GM15510 (cell line): ENCODE data around the gene UBE3D.

Experiments
- POLR2A ChIP-seq: IDR thresholded peaks from 3 replicates; pipeline ENCODE4 v1.6.1; 2011; ENCODE audit warnings: borderline replicate concordance; ENCODE audit not compliant: insufficient read length; ENCODE audit errors: extremely low read depth

UBE3D gene

DNA sequence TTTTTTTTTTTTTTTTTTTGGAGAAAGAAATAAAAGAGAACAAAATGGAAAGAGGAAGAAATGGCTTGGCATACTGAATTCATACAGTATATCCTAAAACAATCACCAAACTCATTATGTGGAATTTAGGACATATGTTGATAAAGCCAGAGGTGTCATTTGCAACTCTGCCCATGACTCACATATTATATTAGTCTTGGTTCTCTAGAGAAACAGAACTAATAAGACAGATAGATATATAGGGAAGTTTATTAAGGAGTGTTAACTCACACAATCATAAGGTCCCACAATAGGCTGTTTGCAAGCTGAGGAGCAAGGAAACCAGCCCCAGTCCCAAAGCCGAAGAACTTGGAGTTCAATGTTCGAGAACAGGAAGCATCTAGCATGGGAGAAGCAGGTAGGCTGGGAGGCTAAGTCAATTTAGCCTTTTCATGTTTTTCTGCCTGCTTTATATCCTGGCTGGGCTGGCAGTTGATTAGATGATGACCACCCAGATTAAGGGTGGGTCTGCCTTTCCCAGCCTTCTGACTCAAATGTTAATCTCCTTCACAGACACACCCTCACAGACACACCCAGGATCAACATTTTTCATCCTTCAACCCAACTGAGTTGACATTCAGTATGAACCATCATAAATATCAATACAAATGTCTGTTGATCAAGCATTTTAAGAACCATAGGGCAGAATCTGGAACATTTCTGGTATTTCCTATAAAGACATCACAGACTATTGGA is 102.3 kb downstream of the UBE3D start:
- TF ChIP-seq POLR2A: no peak

DNA sequence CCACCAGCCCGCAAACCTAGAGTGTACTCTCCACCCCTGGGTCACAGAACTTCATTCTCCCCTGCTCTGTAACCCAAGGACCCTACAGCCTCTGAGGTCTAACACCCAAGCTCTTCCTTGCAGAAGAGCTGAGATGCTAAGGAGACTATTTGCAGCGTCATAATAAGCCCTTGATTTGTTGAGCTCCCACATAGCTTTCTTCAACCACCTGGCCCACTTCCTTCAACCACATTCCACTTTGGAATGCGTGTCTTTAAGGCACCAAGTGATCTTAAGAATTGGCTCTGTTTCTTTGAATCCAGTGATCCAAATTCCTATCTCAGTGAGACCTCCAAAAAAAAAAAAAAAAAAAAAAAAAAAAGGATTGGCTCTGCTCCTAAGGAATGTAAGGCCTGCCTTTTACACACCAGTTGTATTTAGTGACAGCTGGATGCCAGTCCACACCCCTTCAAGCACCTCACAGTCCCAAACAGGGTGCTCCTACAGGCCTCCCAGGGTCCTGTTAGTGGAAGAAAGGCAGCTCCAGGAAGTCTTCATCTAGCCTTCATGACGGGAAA is 106.2 kb downstream of the UBE3D start:
- TF ChIP-seq POLR2A: no peak

GRCh38 chr6:82958551-82958950 is 107.1 kb downstream of the UBE3D start:
- TF ChIP-seq POLR2A: no peak

GRCh38 chr6:82957868-82958245 is 107.8 kb downstream of the UBE3D start:
- TF ChIP-seq POLR2A: no peak

DNA sequence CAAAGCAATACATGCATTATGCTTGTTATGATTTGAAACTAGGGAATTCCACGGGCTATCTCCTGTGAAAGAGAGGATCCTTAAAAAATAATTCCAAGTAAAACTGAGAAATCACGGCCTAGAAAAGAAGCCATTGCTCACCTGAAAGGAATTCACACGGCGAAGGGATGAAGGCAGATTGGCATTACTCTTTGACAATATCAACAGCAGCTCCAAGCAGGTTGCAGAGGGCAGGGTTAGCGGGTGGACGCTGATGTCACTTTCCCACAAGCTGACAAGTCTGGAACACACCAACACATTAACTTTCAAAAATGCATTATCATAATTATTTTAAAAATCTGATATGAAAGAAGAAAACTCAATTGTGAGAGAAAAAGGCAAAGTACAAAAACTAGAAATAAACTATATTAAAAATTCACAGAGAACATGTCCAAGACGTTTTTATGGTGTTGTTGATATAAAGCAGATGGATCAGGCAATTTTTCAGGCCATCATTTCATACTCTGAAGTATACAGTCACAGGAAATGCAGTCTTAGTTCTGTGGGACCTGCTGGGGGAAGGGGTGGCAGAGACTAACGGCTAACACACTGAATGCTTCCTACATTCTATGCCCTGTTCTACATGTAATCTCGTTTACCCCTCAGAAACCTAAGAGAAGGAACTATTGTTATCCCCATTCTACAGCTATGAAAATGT is 108.3 kb downstream of the UBE3D start:
- TF ChIP-seq POLR2A: no peak

DNA sequence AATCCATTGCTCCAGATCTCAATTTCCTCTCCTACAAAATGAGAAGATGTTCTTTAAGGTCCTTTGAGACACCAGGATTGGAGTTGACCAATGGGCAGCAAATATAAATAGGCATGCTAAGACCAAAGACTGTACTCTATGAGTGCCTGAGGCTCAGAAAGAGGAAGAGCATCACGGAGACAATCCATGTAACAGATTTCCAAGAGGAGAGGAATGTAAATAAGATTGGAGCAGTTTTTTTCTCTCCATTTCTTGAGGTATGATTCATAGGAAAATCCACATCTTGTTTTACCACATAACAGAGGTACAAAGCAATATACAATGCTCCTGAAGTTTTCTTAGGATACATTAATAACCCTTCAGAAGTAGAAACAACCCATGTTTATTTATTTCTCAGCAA is 109.8 kb downstream of the UBE3D start:
- TF ChIP-seq POLR2A: no peak

DNA sequence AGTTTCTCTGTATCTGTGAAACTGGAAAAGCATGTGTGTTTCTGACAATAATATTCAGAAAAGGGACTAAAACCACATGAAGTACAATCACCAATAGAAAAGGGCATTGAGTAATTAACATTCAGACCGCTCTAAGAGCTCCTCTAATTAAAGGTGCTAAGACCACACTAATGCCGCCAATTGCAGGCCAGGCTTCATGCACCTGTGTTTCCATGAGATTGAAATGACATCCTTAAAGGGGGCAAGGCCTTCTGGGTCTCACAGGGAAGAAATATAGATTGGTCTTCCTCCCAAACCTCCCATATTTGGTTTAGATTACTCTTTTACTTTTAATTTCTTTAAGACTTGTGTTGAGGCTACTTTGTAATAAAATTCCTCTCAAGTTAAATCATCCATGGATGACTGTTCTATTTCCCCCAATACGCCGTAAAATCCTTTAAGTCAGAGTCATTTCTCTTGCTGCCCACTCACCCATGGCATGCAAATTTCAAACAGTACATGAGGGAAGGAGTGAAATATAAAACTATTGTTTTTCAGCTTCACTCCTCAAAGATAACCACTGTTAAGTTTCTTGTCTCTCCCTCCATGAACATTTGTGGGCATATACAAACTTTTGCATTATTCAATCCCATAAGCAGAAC is 110.6 kb downstream of the UBE3D start:
- no peak for TF ChIP-seq POLR2A

GRCh38 chr6:82954356-82954755 is 111.3 kb downstream of the UBE3D start:
- TF ChIP-seq POLR2A: no peak

DNA sequence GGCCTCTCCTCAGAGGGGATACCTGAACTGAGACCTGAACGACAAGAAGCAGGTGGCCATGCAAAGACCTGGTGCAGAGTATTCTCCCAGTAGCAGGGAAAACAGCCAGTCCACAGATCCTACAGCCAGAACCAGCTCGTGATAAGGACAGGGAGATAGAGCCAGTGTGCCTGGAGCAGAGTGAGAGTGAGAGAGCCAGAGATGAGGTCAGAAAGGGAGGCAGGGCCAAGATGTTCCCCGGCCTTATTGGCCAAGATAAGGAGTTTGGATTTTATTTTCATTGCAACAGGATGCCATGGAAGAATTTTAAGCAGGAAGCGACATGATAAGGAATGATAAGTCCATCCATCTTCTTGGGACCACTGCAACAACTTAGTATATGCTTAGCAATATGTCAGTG is 111.8 kb downstream of the UBE3D start:
- TF ChIP-seq POLR2A: no peak

DNA sequence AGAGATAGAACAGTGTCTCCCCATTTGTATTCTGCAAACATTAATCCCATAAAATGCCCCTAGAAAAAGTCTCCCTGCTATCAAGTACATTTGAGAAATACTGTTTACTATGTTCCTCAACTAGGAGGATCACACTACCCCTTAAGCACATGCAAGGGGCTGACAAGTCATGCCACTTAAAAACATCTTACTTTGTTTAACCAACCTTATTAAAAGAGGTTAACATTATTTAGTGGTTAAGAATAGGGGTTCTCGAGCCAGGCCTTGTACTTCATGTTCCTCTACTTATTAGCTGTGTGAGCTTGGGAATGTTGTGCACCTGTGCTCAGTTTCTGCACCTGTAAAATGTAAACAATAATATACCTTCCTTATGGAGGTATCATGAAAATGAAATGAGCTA is 113.7 kb downstream of the UBE3D start:
- TF ChIP-seq POLR2A: no peak

GRCh38 chr6:82951389-82951788 is 114.3 kb downstream of the UBE3D start:
- TF ChIP-seq POLR2A: no peak

DNA sequence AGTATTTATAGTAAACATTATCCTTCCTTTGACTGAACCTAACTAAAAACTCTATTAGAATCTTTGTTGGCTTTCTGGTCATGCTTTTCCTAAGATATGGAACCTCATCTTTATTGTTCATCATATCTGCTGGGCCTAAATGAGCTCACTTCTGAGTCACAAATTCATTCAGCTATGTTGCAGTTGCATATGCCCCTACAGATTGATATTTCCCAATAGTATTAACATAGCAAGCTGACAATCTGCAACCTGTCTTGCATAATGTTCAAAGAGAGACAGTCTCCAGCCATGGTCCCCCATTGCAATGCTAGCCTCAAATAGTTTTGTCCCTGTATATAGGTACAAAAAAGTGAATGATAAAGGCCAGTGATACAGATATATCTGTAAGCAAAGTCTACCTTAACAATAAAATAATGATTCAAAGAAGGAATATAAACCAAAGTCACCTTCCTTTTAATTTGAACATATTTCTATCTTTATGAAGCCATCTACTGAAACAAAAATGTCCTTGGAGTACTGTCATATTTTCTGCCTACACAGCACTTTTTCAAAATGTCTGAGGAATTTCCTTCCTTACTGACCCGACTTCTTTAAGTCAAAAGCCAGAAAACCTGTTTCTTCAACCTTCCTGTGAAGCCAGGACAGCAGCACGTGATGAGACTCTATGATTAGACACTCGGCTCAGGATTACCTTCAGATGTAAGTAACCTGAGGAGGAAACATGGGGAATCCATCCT is 140.7 kb downstream of the UBE3D start:
- no peak for TF ChIP-seq POLR2A

- TF ChIP-seq POLR2A: no peak
Observed at GRCh38 chr6:82921258-82921657, 144.4 kb downstream of the UBE3D start.

- no peak for TF ChIP-seq POLR2A
Observed at GRCh38 chr6:82917346-82918064, 148.1 kb downstream of the UBE3D start.

DNA sequence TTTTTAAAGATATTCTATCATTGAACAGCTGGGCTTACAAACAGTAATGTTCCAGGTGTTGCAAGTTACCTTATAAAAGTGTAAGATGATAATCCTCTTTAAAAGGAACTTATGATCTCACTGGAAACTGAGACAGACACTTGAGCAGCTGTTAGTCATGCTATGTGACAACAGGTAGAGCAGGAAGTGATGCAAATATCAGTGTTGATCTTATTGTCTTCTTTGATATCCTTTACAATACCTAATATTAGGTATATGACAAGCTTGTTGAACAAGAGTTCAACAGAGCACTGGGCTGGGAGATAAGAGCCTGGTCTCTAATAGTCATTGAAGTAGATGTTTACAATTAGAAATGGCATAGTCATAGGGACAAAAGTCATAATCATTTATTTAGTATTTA is 150.0 kb downstream of the UBE3D start:
- TF ChIP-seq POLR2A: no peak

- TF ChIP-seq POLR2A: no peak
Observed at GRCh38 chr6:82914511-82914910, 151.1 kb downstream of the UBE3D start.
